Skeletal muscle satellite cell (primary cell): ENCODE measurements around the gene PNMA6F. TPM values are rescaled to one million over a fixed set of nuclear protein-coding genes. Genes with fewer than 3 reads are reported as not detected.

Source experiments
- H3K27me3 ChIP-seq: 2 replicates; pipeline ENCODE4 v1.7.0; 2013; ENCODE audit warnings: low read length; ENCODE audit not compliant: control insufficient read depth, insufficient read depth
- H3K36me3 ChIP-seq: 2 replicates; pipeline ENCODE4 v1.7.0; 2013; ENCODE audit warnings: mild to moderate bottlenecking, control low read depth, low read length; ENCODE audit not compliant: insufficient read depth
- H3K4me1 ChIP-seq: 2 replicates; pipeline ENCODE4 v1.7.0; 2013; ENCODE audit warnings: low read length; ENCODE audit not compliant: control insufficient read depth, insufficient read depth
- H3K4me2 ChIP-seq: 2 replicates; pipeline ENCODE4 v1.7.0; 2013; ENCODE audit warnings: mild to moderate bottlenecking, low read length
- H3K4me3 ChIP-seq: 2 replicates; pipeline ENCODE4 v1.7.0; 2013; ENCODE audit warnings: low read length
- H3K9ac ChIP-seq: 2 replicates; pipeline ENCODE4 v1.7.0; 2013; ENCODE audit warnings: mild to moderate bottlenecking, low read depth, low read length, moderate library complexity
- H3K9me3 ChIP-seq: replicated peaks from 2 replicates; pipeline ENCODE4 v1.7.0; 2013; ENCODE audit warnings: mild to moderate bottlenecking, control low read depth, low read length
- total RNA-seq: library from RNA; depleted of rRNA; stranded (reverse); fragments of >200 nt; gene quantifications from 2 replicates; pipeline ENCODE4 v1.2.3, GENCODE V29; 2012; rRNA removed

The PNMA6F gene
- not detected in 2 replicates for total RNA-seq

- no peaks in the 10 kb centered on the region for H3K4me1 ChIP-seq
- no peak within 1 kb of the TSS for H3K4me2 ChIP-seq
- no peak within 1 kb of the TSS for H3K4me3 ChIP-seq
- peaks cover 11% of the 10 kb centered on the region for H3K27me3 ChIP-seq
- no peaks in the 10 kb centered on the region for H3K36me3 ChIP-seq
- H3K9me3 ChIP-seq: no peaks in the 10 kb centered on the region
- no peak within 1 kb of the TSS for H3K9ac ChIP-seq
These were observed at the start of gene PNMA6F for GRCh38 chrX:153321381-153322124. PNMA6F (minus strand) TSS chrX:153321767; CDS start chrX:153320674, 1,093 bp downstream.

GRCh38 chrX:153371256-153371655 is 49.7 kb upstream of the PNMA6F start:
- no peaks in the 10 kb centered on the region for H3K9me3 ChIP-seq
- no peaks in the 10 kb centered on the region for H3K36me3 ChIP-seq
- no peak overlapping the region for H3K9ac ChIP-seq
- H3K4me2 ChIP-seq: no peak overlapping the region
- peaks cover 4% of the 10 kb centered on the region for H3K27me3 ChIP-seq
- H3K4me3 ChIP-seq: no peak overlapping the region
- H3K4me1 ChIP-seq: no peaks in the 10 kb centered on the region

GRCh38 chrX:153370293-153371055 is 48.9 kb upstream of the PNMA6F start:
- Histone ChIP-seq H3K9me3 (no peaks in the 10 kb centered on the region), H3K4me3 (no peak overlapping the region), H3K27me3 (peaks cover 11% of the 10 kb centered on the region), H3K4me2 (no peak overlapping the region), H3K9ac (no peak overlapping the region), H3K36me3 (no peaks in the 10 kb centered on the region), H3K4me1 (no peaks in the 10 kb centered on the region)

GRCh38 chrX:153366878-153367538 is 45.4 kb upstream of the PNMA6F start:
- no peaks in the 10 kb centered on the region for H3K9me3 ChIP-seq

GRCh38 chrX:153366119-153366518 is 44.6 kb upstream of the PNMA6F start:
- H3K9me3 ChIP-seq: no peaks in the 10 kb centered on the region
- no peaks in the 10 kb centered on the region for H3K36me3 ChIP-seq
- no peak overlapping the region for H3K4me3 ChIP-seq
- no peak overlapping the region for H3K9ac ChIP-seq
- peaks cover 20% of the 10 kb centered on the region for H3K27me3 ChIP-seq
- H3K4me2 ChIP-seq: no peak overlapping the region
- no peaks in the 10 kb centered on the region for H3K4me1 ChIP-seq

More at GRCh38 chrX:153366878-153367538, 45.4 kb upstream of the PNMA6F start:
- Histone ChIP-seq H3K4me2 (no peak overlapping the region), H3K9ac (no peak overlapping the region), H3K36me3 (no peaks in the 10 kb centered on the region), H3K27me3 (peaks cover 19% of the 10 kb centered on the region), H3K4me3 (no peak overlapping the region), H3K4me1 (no peaks in the 10 kb centered on the region)

GRCh38 chrX:153365670-153366069 is 44.1 kb upstream of the PNMA6F start:
- Histone ChIP-seq H3K9me3 (no peaks in the 10 kb centered on the region), H3K9ac (no peak overlapping the region)

GRCh38 chrX:153361781-153362397 is 40.3 kb upstream of the PNMA6F start:
- Histone ChIP-seq H3K9ac (no peak overlapping the region), H3K4me3 (no peak overlapping the region), H3K27me3 (peaks cover 20% of the 10 kb centered on the region), H3K4me2 (no peak overlapping the region), H3K9me3 (no peaks in the 10 kb centered on the region), H3K4me1 (no peaks in the 10 kb centered on the region), H3K36me3 (no peaks in the 10 kb centered on the region)

More at GRCh38 chrX:153365670-153366069, 44.1 kb upstream of the PNMA6F start:
- H3K36me3 ChIP-seq: no peaks in the 10 kb centered on the region
- H3K4me1 ChIP-seq: no peaks in the 10 kb centered on the region
- H3K4me2 ChIP-seq: no peak overlapping the region
- no peak overlapping the region for H3K4me3 ChIP-seq
- H3K27me3 ChIP-seq: peaks cover 20% of the 10 kb centered on the region

GRCh38 chrX:153357877-153358276 is 36.3 kb upstream of the PNMA6F start:
- Histone ChIP-seq H3K4me1 (no peaks in the 10 kb centered on the region), H3K9ac (no peak overlapping the region), H3K27me3 (peaks cover 8% of the 10 kb centered on the region), H3K4me2 (no peak overlapping the region), H3K9me3 (no peaks in the 10 kb centered on the region), H3K4me3 (no peak overlapping the region), H3K36me3 (no peaks in the 10 kb centered on the region)

GRCh38 chrX:153353416-153353815 is 31.8 kb upstream of the PNMA6F start:
- Histone ChIP-seq H3K4me2 (no peak overlapping the region), H3K4me1 (no peaks in the 10 kb centered on the region), H3K4me3 (no peak overlapping the region), H3K9ac (no peak overlapping the region), H3K9me3 (no peaks in the 10 kb centered on the region), H3K36me3 (peaks cover 12% of the 10 kb centered on the region), H3K27me3 (no peaks in the 10 kb centered on the region)

GRCh38 chrX:153352858-153353257 is 31.3 kb upstream of the PNMA6F start:
- Histone ChIP-seq H3K9me3 (no peaks in the 10 kb centered on the region), H3K4me1 (no peaks in the 10 kb centered on the region), H3K4me3 (no peak overlapping the region), H3K27me3 (no peaks in the 10 kb centered on the region), H3K4me2 (no peak overlapping the region), H3K9ac (no peak overlapping the region), H3K36me3 (peaks cover 12% of the 10 kb centered on the region)

- Histone ChIP-seq H3K4me2 (no peak overlapping the region), H3K4me3 (no peak overlapping the region), H3K4me1 (no peaks in the 10 kb centered on the region), H3K9me3 (peaks cover 5% of the 10 kb centered on the region), H3K36me3 (peaks cover 19% of the 10 kb centered on the region), H3K27me3 (no peaks in the 10 kb centered on the region), H3K9ac (no peak overlapping the region)
These were observed 30.4 kb upstream of the PNMA6F start for GRCh38 chrX:153351981-153352380.
